ENCODE results near the gene PDIK1L. TPM values are rescaled to one million over a fixed set of nuclear protein-coding genes. Genes with fewer than 3 reads are reported as not detected.

The PDIK1L gene
- total RNA-seq, 1 donor from 2014 or later: 3.1 TPM

- Histone ChIP-seq H3K4me2 (ENCODE audit: low read length) (peak overlapping the region; percentile 80), H3K4me1 (ENCODE audit: insufficient read depth, low read length) (peaks cover 18% of the 10 kb centered on the region), H3K27ac (ENCODE audit: low read depth, low read length) (no peak overlapping the region), H4K20me1 (ENCODE audit: insufficient read depth, low read length) (no peaks in the 10 kb centered on the region), H3K36me3 (ENCODE audit: insufficient read depth, low read length) (no peaks in the 10 kb centered on the region), H3K4me3 (ENCODE audit: insufficient read depth, low read depth, low read length) (peak overlapping the region; percentile 23), H3K9ac (ENCODE audit: low read length) (peak overlapping the region; percentile 54), H3K79me2 (ENCODE audit: insufficient read depth, low read length) (no peaks in the 10 kb centered on the region), H3K9me3 (ENCODE audit: insufficient read depth, low read depth, low read length) (no peaks in the 10 kb centered on the region), H3K27me3 (ENCODE audit: insufficient read depth, low read length) (peaks cover 2% of the 10 kb centered on the region), H2AFZ (ENCODE audit: low read depth, low read length) (peak overlapping the region; percentile 56)
- Mint-ChIP-seq H3K4me3 (ENCODE audit: unreplicated experiment) (peak overlapping the region; percentile 72), H3K27ac (ENCODE audit: unreplicated experiment) (peak overlapping the region; percentile 75), H3K36me3 (ENCODE audit: low read depth, unreplicated experiment) (no peaks in the 10 kb centered on the region), H3K9me3 (ENCODE audit: unreplicated experiment) (no peaks in the 10 kb centered on the region), H3K27me3 (ENCODE audit: low read depth, unreplicated experiment) (peaks cover 4% of the 10 kb centered on the region), H3K4me1 (ENCODE audit: low read depth, unreplicated experiment) (peaks cover 13% of the 10 kb centered on the region)
- DNase-seq (ENCODE audit: low read depth) (no peak), FAIRE-seq (no peak)
- TF ChIP-seq EZH2 (IDR thresholded peaks at IDR 0.05; ENCODE audit: insufficient read depth, low read length) (no peak), CTCF (IDR thresholded peaks at IDR 0.05; ENCODE audit: insufficient read depth, low read depth, low read length) (peak; percentile 9)
Measured at GRCh38 chr1:26164036-26164860, 52.6 kb downstream of the PDIK1L start.

GRCh38 chr1:26164861-26165842, 53.5 kb downstream of the PDIK1L start:
- peak overlapping the region; percentile 75 for H3K27ac Mint-ChIP-seq (ENCODE audit: unreplicated experiment)
- Histone ChIP-seq H3K4me3 (ENCODE audit: insufficient read depth, low read depth, low read length) (no peak overlapping the region), H2AFZ (ENCODE audit: low read depth, low read length) (peak overlapping the region; percentile 56), H3K36me3 (ENCODE audit: insufficient read depth, low read length) (no peaks in the 10 kb centered on the region), H3K4me1 (ENCODE audit: insufficient read depth, low read length) (peaks cover 21% of the 10 kb centered on the region), H3K4me2 (ENCODE audit: low read length) (peak overlapping the region; percentile 80), H3K27me3 (ENCODE audit: insufficient read depth, low read length) (peaks cover 2% of the 10 kb centered on the region), H3K9ac (ENCODE audit: low read length) (peak overlapping the region; percentile 54), H3K9me3 (ENCODE audit: insufficient read depth, low read depth, low read length) (no peaks in the 10 kb centered on the region), H3K27ac (ENCODE audit: low read depth, low read length) (no peak overlapping the region), H3K79me2 (ENCODE audit: insufficient read depth, low read length) (peaks cover 4% of the 10 kb centered on the region), H4K20me1 (ENCODE audit: insufficient read depth, low read length) (no peaks in the 10 kb centered on the region)
- FAIRE-seq (no peak), DNase-seq (ENCODE audit: low read depth) (no peak)
- H3K36me3 Mint-ChIP-seq (ENCODE audit: low read depth, unreplicated experiment): no peaks in the 10 kb centered on the region
- TF ChIP-seq EZH2 (IDR thresholded peaks at IDR 0.05; ENCODE audit: insufficient read depth, low read length): no peak
- TF ChIP-seq CTCF (IDR thresholded peaks at IDR 0.05; ENCODE audit: insufficient read depth, low read depth, low read length): no peak
- H3K4me1 Mint-ChIP-seq (ENCODE audit: low read depth, unreplicated experiment): peaks cover 9% of the 10 kb centered on the region
- H3K9me3 Mint-ChIP-seq (ENCODE audit: unreplicated experiment): no peaks in the 10 kb centered on the region
- peak overlapping the region; percentile 72 for H3K4me3 Mint-ChIP-seq (ENCODE audit: unreplicated experiment)
- no peaks in the 10 kb centered on the region for H3K27me3 Mint-ChIP-seq (ENCODE audit: low read depth, unreplicated experiment)
